Retina (tissue), 1 donor: ENCODE measurements around the gene CACNG1.
"Not testable (repeated sequence)": the region's sequence is repeated elsewhere in the genome, so short reads cannot be mapped to it uniquely, and the experiment has no call there.

Source experiments
- DNase-seq: peaks from one replicate; pipeline ENCODE4 v3.0.0-alpha.2; 2016

The CACNG1 gene

GRCh38 chr17:67082107-67082506, 37.8 kb downstream of the CACNG1 start:
- no peak for DNase-seq

GRCh38 chr17:67085406-67085805, 41.1 kb downstream of the CACNG1 start:
- no peak for DNase-seq

- DNase-seq, result no peak
Measured at GRCh38 chr17:67088639-67089038, 44.3 kb downstream of the CACNG1 start.

- no peak for DNase-seq
Measured at GRCh38 chr17:67090341-67090740, 46.0 kb downstream of the CACNG1 start.

GRCh38 chr17:67092291-67092690, 47.9 kb downstream of the CACNG1 start:
- DNase-seq, result no peak

- DNase-seq, result not testable (repeated sequence)
Measured at GRCh38 chr17:67092710-67093109, 48.4 kb downstream of the CACNG1 start.

GRCh38 chr17:67093348-67093747, 49.0 kb downstream of the CACNG1 start:
- DNase-seq, result no peak

- DNase-seq, result not testable (repeated sequence)
Measured at GRCh38 chr17:67095291-67095690, 50.9 kb downstream of the CACNG1 start.

GRCh38 chr17:67095803-67096202, 51.4 kb downstream of the CACNG1 start:
- no peak for DNase-seq

GRCh38 chr17:67096609-67097008, 52.3 kb downstream of the CACNG1 start:
- no peak for DNase-seq

- DNase-seq, result no peak
Measured at GRCh38 chr17:67098006-67098405, 53.7 kb downstream of the CACNG1 start.

- DNase-seq, result not testable (repeated sequence)
Measured at GRCh38 chr17:67104641-67105040, 60.3 kb downstream of the CACNG1 start.

- DNase-seq, result no peak
Measured at GRCh38 chr17:67105213-67105612, 60.9 kb downstream of the CACNG1 start.
